HepG2 (cell line): ENCODE results near the gene PITX3. TPM values are rescaled to one million over a fixed set of nuclear protein-coding genes. Genes with fewer than 3 reads are reported as not detected.
A peak's percentile ranks its signal among the peaks of the same experiment; 100 is the strongest.

Experiments used
- ATF1 ChIP-seq: IDR thresholded peaks from 2 replicates; pipeline ENCODE4 v1.6.1; 2016; ENCODE audit warnings: mild to moderate bottlenecking, control low read depth
- FLYWCH1 ChIP-seq: sonication (generic); formaldehyde crosslinking; IDR thresholded peaks from 2 replicates; pipeline ENCODE4 v1.8.1; 2023; ENCODE audit warnings: mild to moderate bottlenecking, missing genetic modification reagents
- HMG20B ChIP-seq: conservative IDR thresholded peaks from 2 replicates; pipeline ENCODE4 v1.6.1; 2016; ENCODE audit warnings: missing genetic modification reagents, missing compliant biosample characterization
- NFRKB ChIP-seq: fragments of 450-650 bp; IDR thresholded peaks from 2 replicates; pipeline ENCODE4 v1.6.1; 2017
- POLR2AphosphoS5 ChIP-seq: IDR thresholded peaks from 2 replicates; pipeline ENCODE4 v1.6.1; 2012; ENCODE audit warnings: low read depth, low read length
- PREB ChIP-seq: sonication (generic); formaldehyde crosslinking; IDR thresholded peaks from 2 replicates; pipeline ENCODE4 v1.4.0; 2020; ENCODE audit warnings: missing genetic modification reagents
- SKI ChIP-seq: fragments of 450-650 bp; IDR thresholded peaks from one replicate; pipeline ENCODE4 v1.6.1; 2018; ENCODE audit warnings: mild to moderate bottlenecking; ENCODE audit not compliant: partially characterized antibody
- SP4 ChIP-seq: sonication (generic); formaldehyde crosslinking; IDR thresholded peaks from 2 replicates; pipeline ENCODE4 v1.8.1; 2023; ENCODE audit warnings: mild to moderate bottlenecking, missing genetic modification reagents
- TAF15 ChIP-seq: fragments of 200-400 bp; formaldehyde crosslinking; IDR thresholded peaks from one replicate; pipeline ENCODE4 v1.6.1; 2018; ENCODE audit warnings: mild to moderate bottlenecking, low read depth, low read length; ENCODE audit not compliant: poor library complexity, severe bottlenecking
- TIGD3 ChIP-seq: sonication (generic); formaldehyde crosslinking; IDR thresholded peaks from 2 replicates; pipeline ENCODE4 v1.5.1; 2020; ENCODE audit warnings: mild to moderate bottlenecking, missing genetic modification reagents, borderline replicate concordance
- TOPORS ChIP-seq: sonication (generic); formaldehyde crosslinking; IDR thresholded peaks from 2 replicates; pipeline ENCODE4 v1.8.0; 2023; ENCODE audit warnings: mild to moderate bottlenecking, missing genetic modification reagents
- ZFP36L1 ChIP-seq: sonication (generic); formaldehyde crosslinking; IDR thresholded peaks from 2 replicates; pipeline ENCODE4 v1.8.0; 2022; ENCODE audit warnings: mild to moderate bottlenecking, missing genetic modification reagents, moderate library complexity
- ZNF317 ChIP-seq: sonication (generic); formaldehyde crosslinking; IDR thresholded peaks from 2 replicates; pipeline ENCODE4 v1.5.0; 2020; ENCODE audit warnings: mild to moderate bottlenecking, missing genetic modification reagents
- ZNF441 ChIP-seq: sonication (generic); formaldehyde crosslinking; IDR thresholded peaks from 2 replicates; pipeline ENCODE4 v1.7.0; 2021; ENCODE audit warnings: missing genetic modification reagents, borderline replicate concordance
- ZNF776 ChIP-seq: sonication (generic); formaldehyde crosslinking; IDR thresholded peaks from 2 replicates; pipeline ENCODE4 v1.4.0; 2020; ENCODE audit warnings: mild to moderate bottlenecking, missing genetic modification reagents
- ZNF816 ChIP-seq: sonication (generic); formaldehyde crosslinking; IDR thresholded peaks from 2 replicates; pipeline ENCODE4 v1.8.0; 2022; ENCODE audit warnings: missing genetic modification reagents, mild to moderate bottlenecking, borderline replicate concordance
- ZSCAN22 ChIP-seq: sonication (generic); formaldehyde crosslinking; IDR thresholded peaks from 2 replicates; pipeline ENCODE4 v1.4.0; 2020; ENCODE audit warnings: mild to moderate bottlenecking, missing genetic modification reagents
- ZSCAN25 ChIP-seq: sonication (generic); formaldehyde crosslinking; IDR thresholded peaks from 2 replicates; pipeline ENCODE4 v1.8.0; 2022; ENCODE audit warnings: mild to moderate bottlenecking, missing genetic modification reagents
- polyA plus RNA-seq, 8 experiments: library from polyadenylated mRNA; depleted of rRNA in 3 of 8; stranded (reverse) in 7 of 8; unstranded in 1 of 8; fragments of >200 nt; fragmentation: Illumina TruSeq in 4 of 8; extraction: Trizol in 4 of 8; gene quantifications; 2 replicates each; pipeline versions ENCODE4 v1.2.1 to v1.2.3, GENCODE V29; 2011 to 2016; ENCODE audit warnings: low read depth in 4 of 8, missing spikeins in 1 of 8, mixed read lengths in 1 of 8; ENCODE audit not compliant: insufficient read depth in 1 of 8
- total RNA-seq, 5 experiments: library from RNA; depleted of rRNA; stranded (reverse); fragments of >200 nt; fragmentation: Illumina TruSeq; extraction: Trizol; gene quantifications; 2 replicates each; pipeline ENCODE4 v1.2.3, GENCODE V29; 2016; ENCODE audit warnings: low read depth in 1 of 5
- TF ChIP-seq, protein P1 (sequence below): sonication (generic); formaldehyde crosslinking; IDR thresholded peaks from 2 replicates; pipeline ENCODE4 v1.5.0; 2020; ENCODE audit warnings: mild to moderate bottlenecking, missing genetic modification reagents, borderline replicate concordance
- TF ChIP-seq, protein P2 (sequence below): sonication (generic); formaldehyde crosslinking; IDR thresholded peaks from 2 replicates; pipeline ENCODE4 v1.4.0; 2020; ENCODE audit warnings: missing genetic modification reagents; ENCODE audit errors: not compliant biosample characterization
- TF ChIP-seq, protein P3 (sequence below): sonication (generic); formaldehyde crosslinking; IDR thresholded peaks from 2 replicates; pipeline ENCODE4 v1.8.1; 2022; ENCODE audit warnings: low read depth, mild to moderate bottlenecking, missing genetic modification reagents

The PITX3 gene
- total and polyA plus RNA-seq, 2 of the 13 experiments (the other 11 are each of a cell fraction or from before 2014, with no cell fraction given), result not detected

GRCh38 chr10:102225646-102226541, 15.4 kb downstream of the PITX3 start, which contains the start of gene ELOVL3 (continued):
- TF ChIP-seq TIGD3 (CRISPR knock-in tag), result no peak
- TF ChIP-seq POLR2AphosphoS5, result peak; percentile 61
- TF ChIP-seq, protein P1, sequence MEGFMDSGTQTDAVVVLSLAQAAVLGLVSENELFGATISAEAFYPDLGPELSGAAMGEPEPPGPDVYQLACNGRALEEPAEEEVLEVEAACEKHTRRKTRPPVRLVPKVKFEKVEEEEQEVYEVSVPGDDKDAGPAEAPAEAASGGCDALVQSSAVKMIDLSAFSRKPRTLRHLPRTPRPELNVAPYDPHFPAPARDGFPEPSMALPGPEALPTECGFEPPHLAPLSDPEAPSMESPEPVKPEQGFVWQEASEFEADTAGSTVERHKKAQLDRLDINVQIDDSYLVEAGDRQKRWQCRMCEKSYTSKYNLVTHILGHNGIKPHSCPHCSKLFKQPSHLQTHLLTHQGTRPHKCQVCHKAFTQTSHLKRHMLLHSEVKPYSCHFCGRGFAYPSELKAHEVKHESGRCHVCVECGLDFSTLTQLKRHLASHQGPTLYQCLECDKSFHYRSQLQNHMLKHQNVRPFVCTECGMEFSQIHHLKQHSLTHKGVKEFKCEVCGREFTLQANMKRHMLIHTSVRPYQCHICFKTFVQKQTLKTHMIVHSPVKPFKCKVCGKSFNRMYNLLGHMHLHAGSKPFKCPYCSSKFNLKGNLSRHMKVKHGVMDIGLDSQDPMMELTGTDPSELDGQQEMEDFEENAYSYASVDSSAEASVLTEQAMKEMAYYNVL (CRISPR knock-in tag), result peak; percentile 73
- no peak for TF ChIP-seq FLYWCH1 (CRISPR knock-in tag)
- TF ChIP-seq PREB, result no peak
- TF ChIP-seq ATF1 (CRISPR knock-in tag), result no peak
- TF ChIP-seq ZSCAN22, result 0 out of 2 replicates have a peak, but pooled peaks have one; percentile 57
- peak; percentile 71; the same call in 1 of the 2 replicates for TF ChIP-seq ZSCAN25
- peak; percentile 88; the same call in 1 of the 2 replicates for TF ChIP-seq ZNF816
- TF ChIP-seq ZNF317 (CRISPR knock-in tag), result peak; percentile 69
- TF ChIP-seq HMG20B (CRISPR knock-in tag), result no peak
- TF ChIP-seq ZFP36L1 (CRISPR knock-in tag), result peak; percentile 93
- peak; percentile 90; the same call in 1 of the 2 replicates for TF ChIP-seq ZNF776 (CRISPR knock-in tag)
- TF ChIP-seq SKI, result no peak
- no peak for TF ChIP-seq TAF15
- peak; percentile 92 for TF ChIP-seq SP4 (CRISPR knock-in tag)
- TF ChIP-seq TOPORS (CRISPR knock-in tag), result peak; percentile 91
- TF ChIP-seq ZNF441 (CRISPR knock-in tag), result peak; percentile 93
- TF ChIP-seq, protein P2, sequence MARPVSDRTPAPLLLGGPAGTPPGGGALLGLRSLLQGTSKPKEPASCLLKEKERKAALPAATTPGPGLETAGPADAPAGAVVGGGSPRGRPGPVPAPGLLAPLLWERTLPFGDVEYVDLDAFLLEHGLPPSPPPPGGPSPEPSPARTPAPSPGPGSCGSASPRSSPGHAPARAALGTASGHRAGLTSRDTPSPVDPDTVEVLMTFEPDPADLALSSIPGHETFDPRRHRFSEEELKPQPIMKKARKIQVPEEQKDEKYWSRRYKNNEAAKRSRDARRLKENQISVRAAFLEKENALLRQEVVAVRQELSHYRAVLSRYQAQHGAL, result no peak
- TF ChIP-seq, protein P3, sequence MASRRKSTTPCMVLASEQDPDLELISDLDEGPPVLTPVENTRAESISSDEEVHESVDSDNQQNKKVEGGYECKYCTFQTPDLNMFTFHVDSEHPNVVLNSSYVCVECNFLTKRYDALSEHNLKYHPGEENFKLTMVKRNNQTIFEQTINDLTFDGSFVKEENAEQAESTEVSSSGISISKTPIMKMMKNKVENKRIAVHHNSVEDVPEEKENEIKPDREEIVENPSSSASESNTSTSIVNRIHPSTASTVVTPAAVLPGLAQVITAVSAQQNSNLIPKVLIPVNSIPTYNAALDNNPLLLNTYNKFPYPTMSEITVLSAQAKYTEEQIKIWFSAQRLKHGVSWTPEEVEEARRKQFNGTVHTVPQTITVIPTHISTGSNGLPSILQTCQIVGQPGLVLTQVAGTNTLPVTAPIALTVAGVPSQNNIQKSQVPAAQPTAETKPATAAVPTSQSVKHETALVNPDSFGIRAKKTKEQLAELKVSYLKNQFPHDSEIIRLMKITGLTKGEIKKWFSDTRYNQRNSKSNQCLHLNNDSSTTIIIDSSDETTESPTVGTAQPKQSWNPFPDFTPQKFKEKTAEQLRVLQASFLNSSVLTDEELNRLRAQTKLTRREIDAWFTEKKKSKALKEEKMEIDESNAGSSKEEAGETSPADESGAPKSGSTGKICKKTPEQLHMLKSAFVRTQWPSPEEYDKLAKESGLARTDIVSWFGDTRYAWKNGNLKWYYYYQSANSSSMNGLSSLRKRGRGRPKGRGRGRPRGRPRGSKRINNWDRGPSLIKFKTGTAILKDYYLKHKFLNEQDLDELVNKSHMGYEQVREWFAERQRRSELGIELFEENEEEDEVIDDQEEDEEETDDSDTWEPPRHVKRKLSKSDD, result 0 out of 2 replicates have a peak, but pooled peaks have one; percentile 62
- no peak for TF ChIP-seq NFRKB
